ENCODE results near the gene GOLT1A.

Gene GOLT1A

DNA sequence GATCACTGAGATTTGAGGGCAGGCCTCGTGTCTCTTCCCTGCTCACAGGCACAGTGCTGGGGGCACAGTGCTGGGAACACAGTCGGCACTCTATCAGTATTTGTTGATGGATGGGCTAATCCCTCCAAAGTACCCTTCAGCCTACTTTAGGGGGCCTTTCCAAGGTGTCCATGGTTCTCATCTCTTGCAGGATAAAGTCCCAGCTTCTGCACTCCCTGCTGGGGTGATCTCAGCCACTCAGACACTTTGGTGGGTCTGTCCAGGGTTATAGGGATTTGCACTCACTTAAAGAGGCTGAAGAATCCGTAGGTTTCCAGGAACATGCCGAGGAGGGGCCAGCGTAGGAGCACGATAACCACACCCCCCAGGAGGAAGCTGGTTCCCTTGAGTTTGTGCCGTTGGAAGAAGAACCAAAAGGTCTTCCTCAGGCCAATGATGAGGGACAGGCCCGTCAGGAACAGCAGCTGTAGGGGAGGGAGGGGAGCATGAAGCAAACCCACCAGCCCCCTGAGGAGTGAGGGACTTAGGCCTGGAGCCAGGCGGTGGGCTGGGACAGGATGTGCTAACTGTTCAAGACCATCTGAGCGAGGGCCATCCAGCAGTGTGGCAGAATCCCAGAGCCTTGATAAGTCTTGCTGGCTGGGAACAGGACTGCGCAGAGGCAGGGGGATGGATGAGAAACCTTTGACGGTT lies 12.3 kb downstream of the GOLT1A start:
- Histone ChIP-seq H3K9ac (ENCODE audit: low read depth, low read length) (no peak overlapping the region), H3K9me3 (ENCODE audit: control insufficient read depth, insufficient read depth, low read length) (no peaks in the 10 kb centered on the region), H3K4me3 (ENCODE audit: low read depth, low read length) (no peak overlapping the region), H3K36me3 (ENCODE audit: control insufficient read depth, insufficient read depth, low read length) (no peaks in the 10 kb centered on the region), H3K27me3 (ENCODE audit: control insufficient read depth, insufficient read depth, low read length) (no peaks in the 10 kb centered on the region; the same call in 1 of the 2 replicates), H3K4me1 (ENCODE audit: control insufficient read depth, insufficient read depth, low read length) (no peaks in the 10 kb centered on the region), H3K27ac (ENCODE audit: low read depth, low read length) (no peak overlapping the region)

DNA sequence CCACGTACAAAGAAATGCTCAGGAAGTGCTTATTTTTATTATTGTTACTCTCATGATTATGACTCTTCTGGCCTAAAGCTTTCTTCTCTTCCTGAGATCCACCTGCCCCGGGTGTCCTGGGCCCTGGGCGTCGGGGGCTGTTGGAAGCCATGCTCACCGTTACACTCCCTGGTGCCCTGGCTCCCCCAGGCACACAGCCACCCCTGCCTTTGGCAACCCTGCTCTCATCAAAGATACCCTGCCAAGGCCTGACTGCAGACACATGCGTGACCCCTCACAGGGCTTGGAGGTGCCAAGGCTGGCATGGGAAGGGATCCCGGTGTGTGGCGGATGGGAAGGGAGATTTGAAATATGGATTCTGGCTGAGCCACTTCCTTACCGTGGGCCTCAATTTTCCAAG lies 14.2 kb downstream of the GOLT1A start:
- Histone ChIP-seq H3K27me3 (ENCODE audit: control insufficient read depth, insufficient read depth, low read length) (no peaks in the 10 kb centered on the region), H3K4me1 (ENCODE audit: control insufficient read depth, insufficient read depth, low read length) (no peaks in the 10 kb centered on the region), H3K27ac (ENCODE audit: low read depth, low read length) (no peak overlapping the region), H3K36me3 (ENCODE audit: control insufficient read depth, insufficient read depth, low read length) (no peaks in the 10 kb centered on the region), H3K9ac (ENCODE audit: low read depth, low read length) (no peak overlapping the region), H3K4me3 (ENCODE audit: low read depth, low read length) (no peak overlapping the region), H3K9me3 (ENCODE audit: control insufficient read depth, insufficient read depth, low read length) (no peaks in the 10 kb centered on the region)

DNA sequence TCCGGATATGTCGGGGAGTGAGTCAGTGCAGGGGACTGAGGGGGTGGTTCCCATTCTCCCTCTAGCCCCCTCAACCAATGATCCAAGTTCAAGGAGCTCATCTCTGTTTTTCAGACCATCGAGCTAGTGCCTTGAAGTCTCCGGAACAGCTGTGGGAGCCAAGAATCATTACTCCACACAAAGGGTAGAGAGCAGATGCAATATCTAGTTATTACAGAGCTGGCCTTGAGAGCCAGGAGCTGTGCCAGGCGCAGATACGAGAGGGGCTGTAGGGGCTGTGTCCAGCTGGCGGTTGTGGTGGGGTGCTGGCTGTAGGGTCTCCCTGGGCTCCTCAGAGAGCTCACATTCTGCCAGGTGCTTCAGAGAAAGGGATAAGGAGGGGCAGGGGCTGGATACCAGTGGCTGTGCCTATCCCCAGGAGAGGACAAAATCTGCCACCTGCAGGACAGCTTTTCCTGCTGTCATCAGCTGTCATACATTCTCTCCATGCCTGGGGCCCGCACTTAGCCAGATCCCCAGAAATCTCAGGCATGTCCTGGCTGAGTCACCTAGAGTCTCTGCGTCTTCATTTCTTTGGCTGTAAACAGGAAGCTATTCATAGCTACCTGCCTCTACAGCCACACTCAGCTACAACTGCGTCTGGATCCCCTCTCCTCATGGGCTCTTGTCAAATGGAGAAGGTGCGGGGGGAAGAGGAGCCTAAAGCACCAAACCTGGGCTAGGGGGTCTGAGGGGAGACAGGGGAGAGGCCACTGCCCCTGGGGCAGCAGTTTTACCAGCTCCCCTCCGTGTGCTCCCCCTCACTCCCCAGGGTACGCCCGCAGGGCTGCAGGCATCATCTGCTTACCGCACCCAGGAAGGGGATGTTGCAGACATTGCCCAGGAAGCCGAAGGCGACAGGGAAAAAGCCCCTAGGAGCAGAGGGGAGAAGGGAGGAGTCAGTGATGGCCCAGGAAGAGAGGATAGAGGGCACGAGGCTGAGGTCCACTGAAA lies 15.1 kb downstream of the GOLT1A start:
- no peaks in the 10 kb centered on the region for H3K9me3 ChIP-seq (ENCODE audit: control insufficient read depth, insufficient read depth, low read length)
- no peak overlapping the region for H3K4me3 ChIP-seq (ENCODE audit: low read depth, low read length)
- no peaks in the 10 kb centered on the region for H3K4me1 ChIP-seq (ENCODE audit: control insufficient read depth, insufficient read depth, low read length)
- H3K36me3 ChIP-seq (ENCODE audit: control insufficient read depth, insufficient read depth, low read length) = no peaks in the 10 kb centered on the region
- H3K27ac ChIP-seq (ENCODE audit: low read depth, low read length) = peak overlapping the region; percentile 26
- no peaks in the 10 kb centered on the region for H3K27me3 ChIP-seq (ENCODE audit: control insufficient read depth, insufficient read depth, low read length)
- H3K9ac ChIP-seq (ENCODE audit: low read depth, low read length) = no peak overlapping the region

DNA sequence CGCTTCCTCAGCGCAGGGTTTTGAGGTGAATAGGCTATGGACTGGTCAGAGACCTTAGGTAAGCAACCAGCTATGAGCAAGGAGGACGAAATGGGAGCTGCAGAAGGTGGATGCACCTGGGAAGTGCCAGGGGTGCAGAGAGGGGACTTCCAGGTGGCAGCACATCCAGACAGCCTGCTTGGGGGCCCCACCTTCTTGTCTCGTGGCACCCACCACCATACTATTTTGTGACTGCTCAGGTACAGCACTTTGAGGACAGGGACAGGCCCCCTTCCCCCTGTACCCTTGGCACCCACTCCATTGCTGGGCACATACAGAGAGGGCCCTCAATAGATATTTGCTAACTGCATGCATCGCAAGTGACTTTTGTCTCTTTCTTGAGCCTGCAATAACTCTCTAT lies 16.7 kb downstream of the GOLT1A start:
- H3K4me3 ChIP-seq (ENCODE audit: low read depth, low read length) = no peak overlapping the region
- H3K9me3 ChIP-seq (ENCODE audit: control insufficient read depth, insufficient read depth, low read length) = no peaks in the 10 kb centered on the region
- no peak overlapping the region for H3K9ac ChIP-seq (ENCODE audit: low read depth, low read length)
- peaks cover 13% of the 10 kb centered on the region for H3K27me3 ChIP-seq (ENCODE audit: control insufficient read depth, insufficient read depth, low read length)
- no peaks in the 10 kb centered on the region for H3K36me3 ChIP-seq (ENCODE audit: control insufficient read depth, insufficient read depth, low read length)
- no peak overlapping the region for H3K27ac ChIP-seq (ENCODE audit: low read depth, low read length)
- no peaks in the 10 kb centered on the region for H3K4me1 ChIP-seq (ENCODE audit: control insufficient read depth, insufficient read depth, low read length)

DNA sequence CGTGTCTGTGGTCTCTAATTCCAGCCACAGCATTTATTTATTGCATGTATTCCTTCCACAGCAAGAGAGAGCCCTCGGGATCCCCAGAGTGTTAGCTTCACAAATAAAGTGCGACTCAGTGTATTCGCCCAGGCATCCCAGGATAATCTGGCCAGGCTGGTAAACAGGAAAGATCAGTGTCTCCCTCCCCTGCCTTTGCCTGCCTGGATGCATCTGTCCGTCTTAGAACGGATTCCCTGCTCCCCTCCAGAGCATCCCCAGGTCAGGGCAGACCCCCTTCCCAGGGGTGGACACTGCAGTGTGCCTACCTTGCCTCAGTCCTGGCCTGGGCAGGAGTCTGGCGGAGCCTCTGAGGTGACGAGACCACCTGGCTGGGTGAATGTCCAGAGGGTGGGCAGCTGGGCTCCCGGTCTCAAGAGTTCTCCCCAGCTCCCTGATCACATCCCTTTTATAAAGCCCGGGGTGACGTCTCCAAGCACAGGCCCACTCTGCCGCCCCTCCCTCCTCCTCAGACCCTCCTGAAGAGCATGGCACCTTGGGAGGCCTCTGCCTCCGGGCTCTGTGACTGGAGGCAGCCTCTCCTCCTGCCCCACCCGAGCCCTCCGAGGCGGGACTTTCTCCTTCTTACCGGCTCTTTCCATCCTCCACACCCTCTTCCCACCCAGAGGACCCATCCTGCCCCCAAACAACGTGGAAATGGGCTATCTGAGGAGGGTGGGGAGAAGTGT lies 17.6 kb downstream of the GOLT1A start, which contains the start of gene KISS1:
TSS of gene KISS1 (minus strand) at position 424 of the 728 bp plus-strand sequence. CDS start 3,615 bp downstream, outside the sequence.
- H3K36me3 ChIP-seq (ENCODE audit: control insufficient read depth, insufficient read depth, low read length) = no peaks in the 10 kb centered on the region
- H3K9ac ChIP-seq (ENCODE audit: low read depth, low read length) = no peak within 1 kb of the TSS
- no peak within 1 kb of the TSS for H3K4me3 ChIP-seq (ENCODE audit: low read depth, low read length)
- no peak within 1 kb of the TSS for H3K27ac ChIP-seq (ENCODE audit: low read depth, low read length)
- no peaks in the 10 kb centered on the region for H3K9me3 ChIP-seq (ENCODE audit: control insufficient read depth, insufficient read depth, low read length)
- H3K27me3 ChIP-seq (ENCODE audit: control insufficient read depth, insufficient read depth, low read length) = peaks cover 21% of the 10 kb centered on the region
- H3K4me1 ChIP-seq (ENCODE audit: control insufficient read depth, insufficient read depth, low read length) = no peaks in the 10 kb centered on the region

DNA sequence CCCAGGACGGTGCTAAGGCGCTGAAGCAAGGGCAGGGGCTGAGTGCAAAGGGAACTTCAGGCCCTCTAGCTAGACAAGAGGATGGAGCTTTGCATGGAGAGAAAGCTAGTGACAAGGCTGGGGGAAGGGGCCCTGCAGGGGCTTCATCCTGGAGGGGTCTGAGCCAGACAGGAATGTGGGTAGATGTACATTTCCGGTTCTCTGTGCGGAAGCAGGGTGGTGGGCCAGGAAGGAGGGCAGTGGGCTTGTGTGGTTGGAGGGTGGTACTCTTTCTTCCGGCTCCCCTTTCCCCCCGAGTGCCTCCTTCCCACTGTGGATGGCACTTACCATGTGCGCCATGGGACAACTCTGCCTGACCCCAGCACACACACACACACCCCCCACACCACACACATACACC lies 19.0 kb downstream of the GOLT1A start:
- Histone ChIP-seq H3K4me3 (ENCODE audit: low read depth, low read length) (no peak overlapping the region), H3K27ac (ENCODE audit: low read depth, low read length) (no peak overlapping the region), H3K9me3 (ENCODE audit: control insufficient read depth, insufficient read depth, low read length) (no peaks in the 10 kb centered on the region), H3K9ac (ENCODE audit: low read depth, low read length) (no peak overlapping the region), H3K27me3 (ENCODE audit: control insufficient read depth, insufficient read depth, low read length) (peaks cover 29% of the 10 kb centered on the region), H3K36me3 (ENCODE audit: control insufficient read depth, insufficient read depth, low read length) (no peaks in the 10 kb centered on the region), H3K4me1 (ENCODE audit: control insufficient read depth, insufficient read depth, low read length) (peaks cover 6% of the 10 kb centered on the region; the same call in 1 of the 2 replicates)

DNA sequence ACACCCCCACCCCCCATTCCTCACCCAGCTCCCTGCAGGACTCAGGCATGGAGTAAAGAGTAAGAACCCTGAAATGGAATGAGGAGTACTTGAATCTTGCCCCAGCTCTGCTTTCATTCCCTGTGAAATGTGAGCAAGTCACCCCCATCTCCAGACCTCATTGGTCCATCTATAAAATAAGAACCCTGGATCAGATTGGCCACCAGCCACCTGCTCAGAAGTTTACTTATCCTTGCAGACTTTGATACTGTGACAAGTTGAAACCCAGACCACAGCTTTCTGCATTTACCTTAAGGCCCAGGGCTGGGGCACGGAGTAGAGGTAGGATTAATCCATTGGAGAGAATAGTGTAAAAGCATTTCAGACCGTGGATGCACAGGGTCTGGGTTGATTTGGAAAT lies 19.7 kb downstream of the GOLT1A start:
- Histone ChIP-seq H3K27me3 (ENCODE audit: control insufficient read depth, insufficient read depth, low read length) (peaks cover 36% of the 10 kb centered on the region), H3K27ac (ENCODE audit: low read depth, low read length) (no peak overlapping the region), H3K4me3 (ENCODE audit: low read depth, low read length) (no peak overlapping the region), H3K4me1 (ENCODE audit: control insufficient read depth, insufficient read depth, low read length) (peaks cover 6% of the 10 kb centered on the region; the same call in 1 of the 2 replicates), H3K36me3 (ENCODE audit: control insufficient read depth, insufficient read depth, low read length) (no peaks in the 10 kb centered on the region), H3K9me3 (ENCODE audit: control insufficient read depth, insufficient read depth, low read length) (no peaks in the 10 kb centered on the region), H3K9ac (ENCODE audit: low read depth, low read length) (no peak overlapping the region)

DNA sequence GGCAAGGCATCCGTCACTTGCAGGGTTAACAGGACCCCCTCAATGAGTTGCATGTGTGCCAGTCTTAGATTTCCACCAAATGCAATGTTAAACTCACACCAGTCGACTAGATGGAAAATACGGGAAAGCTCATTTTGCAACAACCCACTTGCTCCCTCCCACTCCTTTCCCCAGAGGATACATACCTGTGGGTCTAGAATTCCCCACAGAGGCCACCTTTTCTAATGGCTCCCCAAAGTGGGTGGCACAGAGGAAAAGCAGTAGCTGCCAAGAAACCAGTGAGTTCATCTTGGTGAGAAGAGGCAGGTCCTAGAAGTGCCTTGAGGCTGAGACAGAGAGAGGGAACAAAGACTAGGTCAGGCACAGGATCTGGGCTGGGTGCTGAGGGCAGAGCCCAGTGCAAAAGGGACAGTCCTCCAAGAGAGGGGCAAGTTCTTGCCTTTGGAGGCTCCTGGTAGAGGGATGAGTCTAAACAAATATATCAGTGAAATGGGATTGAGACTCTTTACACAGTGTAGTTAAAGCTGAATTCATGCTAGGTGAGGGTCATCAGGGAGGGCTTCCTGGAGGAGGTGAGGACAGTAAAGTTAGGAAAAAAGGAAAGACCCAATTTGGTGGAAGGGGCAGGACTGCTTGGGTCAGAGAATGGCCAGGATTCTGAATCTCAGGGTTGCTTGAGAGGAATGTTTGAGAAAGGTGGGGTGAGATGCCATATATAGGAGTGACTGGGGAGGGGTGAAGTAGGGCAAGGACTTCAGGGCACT lies 21.0 kb downstream of the GOLT1A start:
- no peaks in the 10 kb centered on the region for H3K9me3 ChIP-seq (ENCODE audit: control insufficient read depth, insufficient read depth, low read length)
- no peak overlapping the region for H3K9ac ChIP-seq (ENCODE audit: low read depth, low read length)
- peaks cover 6% of the 10 kb centered on the region; the same call in 1 of the 2 replicates for H3K4me1 ChIP-seq (ENCODE audit: control insufficient read depth, insufficient read depth, low read length)
- no peak overlapping the region for H3K27ac ChIP-seq (ENCODE audit: low read depth, low read length)
- H3K4me3 ChIP-seq (ENCODE audit: low read depth, low read length) = no peak overlapping the region
- peaks cover 47% of the 10 kb centered on the region for H3K27me3 ChIP-seq (ENCODE audit: control insufficient read depth, insufficient read depth, low read length)
- H3K36me3 ChIP-seq (ENCODE audit: control insufficient read depth, insufficient read depth, low read length) = no peaks in the 10 kb centered on the region

DNA sequence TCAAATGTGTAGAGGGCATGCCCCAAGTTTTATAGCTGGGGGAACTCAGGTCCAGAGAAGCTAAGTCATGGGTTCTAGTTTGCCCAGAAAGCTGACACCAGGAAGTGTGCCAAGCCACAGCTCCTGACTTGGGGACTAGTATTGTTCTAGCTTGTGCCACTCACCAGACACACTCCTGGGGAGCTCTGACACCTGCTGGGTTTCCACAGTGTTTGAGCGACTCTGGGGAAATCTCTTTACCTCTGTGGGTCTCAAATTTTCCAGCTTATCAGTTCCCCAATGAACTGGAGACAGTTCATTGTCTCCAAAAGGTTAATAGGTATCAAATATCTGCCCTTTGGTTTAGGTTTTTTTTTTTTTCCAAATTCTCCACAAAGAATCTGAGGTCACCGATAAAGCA lies 21.7 kb downstream of the GOLT1A start:
- no peak overlapping the region for H3K9ac ChIP-seq (ENCODE audit: low read depth, low read length)
- H3K4me3 ChIP-seq (ENCODE audit: low read depth, low read length) = no peak overlapping the region
- H3K36me3 ChIP-seq (ENCODE audit: control insufficient read depth, insufficient read depth, low read length) = no peaks in the 10 kb centered on the region
- H3K4me1 ChIP-seq (ENCODE audit: control insufficient read depth, insufficient read depth, low read length) = peaks cover 6% of the 10 kb centered on the region; the same call in 1 of the 2 replicates
- H3K27me3 ChIP-seq (ENCODE audit: control insufficient read depth, insufficient read depth, low read length) = peaks cover 49% of the 10 kb centered on the region
- no peaks in the 10 kb centered on the region for H3K9me3 ChIP-seq (ENCODE audit: control insufficient read depth, insufficient read depth, low read length)
- H3K27ac ChIP-seq (ENCODE audit: low read depth, low read length) = no peak overlapping the region

DNA sequence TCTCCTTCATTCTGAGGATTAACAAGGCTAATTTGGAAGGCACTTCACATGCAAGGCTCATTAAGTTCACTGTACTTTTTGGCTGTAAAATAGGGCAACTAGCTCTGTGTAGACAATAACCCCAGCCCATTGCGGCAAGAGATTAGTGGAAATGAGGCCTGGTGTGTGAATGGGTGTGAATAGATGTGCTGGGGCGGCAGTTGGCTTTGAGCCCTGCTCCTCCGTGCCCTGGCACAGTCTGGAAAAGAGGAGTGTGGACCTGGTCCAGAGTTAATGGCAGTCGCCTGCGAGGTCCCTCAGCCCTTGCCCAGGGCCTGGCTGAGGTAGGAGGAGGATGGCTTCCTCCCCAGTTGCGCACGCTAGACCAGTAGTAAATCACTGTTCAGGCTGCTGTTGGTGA lies 22.3 kb downstream of the GOLT1A start:
- no peak overlapping the region for H3K9ac ChIP-seq (ENCODE audit: low read depth, low read length)
- H3K4me3 ChIP-seq (ENCODE audit: low read depth, low read length) = no peak overlapping the region
- no peaks in the 10 kb centered on the region for H3K36me3 ChIP-seq (ENCODE audit: control insufficient read depth, insufficient read depth, low read length)
- no peak overlapping the region for H3K27ac ChIP-seq (ENCODE audit: low read depth, low read length)
- H3K4me1 ChIP-seq (ENCODE audit: control insufficient read depth, insufficient read depth, low read length) = peaks cover 6% of the 10 kb centered on the region; the same call in 1 of the 2 replicates
- H3K9me3 ChIP-seq (ENCODE audit: control insufficient read depth, insufficient read depth, low read length) = no peaks in the 10 kb centered on the region
- H3K27me3 ChIP-seq (ENCODE audit: control insufficient read depth, insufficient read depth, low read length) = peaks cover 54% of the 10 kb centered on the region
